Ascending aorta (tissue), 2 donors: ENCODE measurements around the gene TREX2. TPM values are rescaled to one million over a fixed set of nuclear protein-coding genes. Genes with fewer than 3 reads are reported as not detected.

ENCODE experiments used
- DNase-seq, 2 donors: peaks; one replicate each; pipeline ENCODE4 v3.0.0-alpha.2; 2019; ENCODE audit warnings: low spot score in 2 of 2
- H3K27ac ChIP-seq, 2 donors: fragments of 200-600 bp; sonication (generic); one replicate each; pipeline ENCODE4 v1.5.1; 2016 to 2017; ENCODE audit warnings: mild to moderate bottlenecking in 1 of 2
- H3K27me3 ChIP-seq: fragments of 200-600 bp; sonication (generic); one replicate; pipeline ENCODE4 v1.5.1; 2017
- H3K36me3 ChIP-seq, 2 donors: fragments of 200-600 bp; sonication (generic); one replicate each; pipeline ENCODE4 v1.5.1; 2016
- H3K4me1 ChIP-seq, 2 donors: fragments of 200-600 bp; sonication (generic); one replicate each; pipeline ENCODE4 v1.5.1; 2016 to 2017; ENCODE audit warnings: mild to moderate bottlenecking in 1 of 2
- H3K4me3 ChIP-seq, 2 donors: fragments of 200-600 bp; sonication (generic); one replicate each; pipeline ENCODE4 v1.5.1; 2016 to 2017; ENCODE audit warnings: mild to moderate bottlenecking in 1 of 2
- H3K9me3 ChIP-seq, 2 donors: fragments of 200-600 bp; sonication (generic); one replicate each; pipeline ENCODE4 v1.5.1; 2016
- intact Hi-C: fragments of 100-400 bp; cut with DNase I; formaldehyde crosslinking; loops from one replicate; pipeline ENCODE4 v1.15.1; 2023
- total RNA-seq: library from RNA; depleted of rRNA; stranded (reverse); fragments of >200 nt; gene quantifications from one replicate; pipeline ENCODE4 v1.1.0, GENCODE V29; 2016
- TF ChIP-seq, protein P1 (sequence below), 3 experiments: fragments of 200-600 bp in 2 of 3; fragments of 450-650 bp in 1 of 3; sonication (generic) in 2 of 3; IDR thresholded peaks; one replicate each; pipeline ENCODE4 v1.5.1; 2016 to 2019; ENCODE audit warnings: antibody characterized with exemption in 3 of 3, mild to moderate bottlenecking in 1 of 3, moderate library complexity in 1 of 3

TREX2 gene
- total RNA-seq, 1 donor from 2014 or later, result 0.21 TPM

- no peak overlapping the region for H3K4me3 ChIP-seq
- no peak overlapping the region for H3K27ac ChIP-seq
- TF ChIP-seq, protein P1, sequence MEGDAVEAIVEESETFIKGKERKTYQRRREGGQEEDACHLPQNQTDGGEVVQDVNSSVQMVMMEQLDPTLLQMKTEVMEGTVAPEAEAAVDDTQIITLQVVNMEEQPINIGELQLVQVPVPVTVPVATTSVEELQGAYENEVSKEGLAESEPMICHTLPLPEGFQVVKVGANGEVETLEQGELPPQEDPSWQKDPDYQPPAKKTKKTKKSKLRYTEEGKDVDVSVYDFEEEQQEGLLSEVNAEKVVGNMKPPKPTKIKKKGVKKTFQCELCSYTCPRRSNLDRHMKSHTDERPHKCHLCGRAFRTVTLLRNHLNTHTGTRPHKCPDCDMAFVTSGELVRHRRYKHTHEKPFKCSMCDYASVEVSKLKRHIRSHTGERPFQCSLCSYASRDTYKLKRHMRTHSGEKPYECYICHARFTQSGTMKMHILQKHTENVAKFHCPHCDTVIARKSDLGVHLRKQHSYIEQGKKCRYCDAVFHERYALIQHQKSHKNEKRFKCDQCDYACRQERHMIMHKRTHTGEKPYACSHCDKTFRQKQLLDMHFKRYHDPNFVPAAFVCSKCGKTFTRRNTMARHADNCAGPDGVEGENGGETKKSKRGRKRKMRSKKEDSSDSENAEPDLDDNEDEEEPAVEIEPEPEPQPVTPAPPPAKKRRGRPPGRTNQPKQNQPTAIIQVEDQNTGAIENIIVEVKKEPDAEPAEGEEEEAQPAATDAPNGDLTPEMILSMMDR (IDR thresholded peaks at IDR 0.05), result no peak
- H3K4me1 ChIP-seq, result no peaks in the 10 kb centered on the region
- H3K36me3 ChIP-seq, result peaks cover 13 to 43% of the 10 kb centered on the region in 2 donors
- intact Hi-C loops, result no loop called here
- H3K27me3 ChIP-seq, result no peaks in the 10 kb centered on the region
- no peak for DNase-seq
- no peaks in the 10 kb centered on the region for H3K9me3 ChIP-seq
These were observed 12.1 kb upstream of the TREX2 start for GRCh38 chrX:153457827-153458466.

DNA sequence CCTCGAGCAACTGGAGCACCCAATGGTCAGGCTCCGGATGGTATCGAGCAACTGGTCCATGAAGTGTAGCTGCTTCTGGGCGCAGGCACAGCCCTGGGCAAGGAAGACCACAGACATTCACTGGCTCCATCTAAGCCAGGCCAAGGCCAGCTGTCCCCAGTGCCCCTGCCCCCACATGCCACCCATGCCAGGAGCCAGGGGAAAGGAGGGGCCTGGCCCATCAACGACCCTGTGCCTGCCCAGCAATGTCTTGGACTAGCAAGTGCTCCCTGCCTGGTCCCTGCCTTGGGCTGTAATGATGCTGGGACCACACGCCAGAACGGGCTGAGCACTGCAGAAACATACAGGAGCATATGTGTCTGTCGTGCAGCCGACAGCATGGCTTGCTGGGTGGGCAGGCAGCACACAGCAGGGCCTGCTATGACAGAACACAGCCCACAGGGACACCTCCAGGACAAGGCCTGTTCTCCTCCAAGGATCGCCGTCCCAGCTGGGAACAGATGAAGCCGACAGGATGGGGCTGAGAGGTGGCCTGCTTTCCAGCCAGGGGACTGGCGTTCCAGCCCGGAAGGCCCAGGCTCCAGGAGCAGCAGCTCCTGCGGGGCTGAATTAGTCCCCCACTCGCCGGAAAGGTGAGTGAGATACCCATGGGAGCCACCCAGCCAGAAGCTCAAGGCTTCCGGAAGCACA, 11.4 kb upstream of the TREX2 start:
- peaks cover 9 to 43% of the 10 kb centered on the region in 2 donors for H3K36me3 ChIP-seq
- H3K4me1 ChIP-seq, result no peaks in the 10 kb centered on the region
- no peak overlapping the region for H3K4me3 ChIP-seq
- H3K9me3 ChIP-seq, result no peaks in the 10 kb centered on the region
- H3K27me3 ChIP-seq, result no peaks in the 10 kb centered on the region
- intact Hi-C loops, result no loop called here
- H3K27ac ChIP-seq, result no peak overlapping the region
- TF ChIP-seq, protein P1 (IDR thresholded peaks at IDR 0.05), result no peak
- DNase-seq, result no peak

DNA sequence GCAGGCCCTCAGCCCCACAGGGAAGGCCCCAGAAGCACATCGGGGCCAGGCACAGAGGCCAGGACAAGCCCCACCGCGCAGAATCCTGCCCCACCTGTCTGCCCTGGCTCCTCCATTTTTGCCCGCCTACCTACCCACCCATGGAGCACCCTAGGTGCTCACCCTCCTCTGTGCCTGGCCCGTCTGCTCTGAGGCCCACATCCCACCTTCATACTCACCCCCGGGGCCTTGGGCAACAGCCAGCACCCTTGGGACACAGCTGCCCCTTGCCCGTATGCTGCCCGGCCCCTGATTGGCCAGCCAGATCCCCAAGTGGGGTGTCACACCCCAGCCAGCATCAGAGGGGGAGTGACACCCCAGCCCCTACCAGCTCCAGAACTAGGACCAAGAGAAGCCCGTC, 10.8 kb upstream of the TREX2 start:
- intact Hi-C loops, result no loop called here
- Histone ChIP-seq H3K9me3 (no peaks in the 10 kb centered on the region), H3K27me3 (no peaks in the 10 kb centered on the region), H3K27ac (no peak overlapping the region), H3K36me3 (peaks cover 8 to 37% of the 10 kb centered on the region in 2 donors), H3K4me3 (no peak overlapping the region), H3K4me1 (no peaks in the 10 kb centered on the region)
- TF ChIP-seq, protein P1 (IDR thresholded peaks at IDR 0.05), result no peak
- no peak for DNase-seq

DNA sequence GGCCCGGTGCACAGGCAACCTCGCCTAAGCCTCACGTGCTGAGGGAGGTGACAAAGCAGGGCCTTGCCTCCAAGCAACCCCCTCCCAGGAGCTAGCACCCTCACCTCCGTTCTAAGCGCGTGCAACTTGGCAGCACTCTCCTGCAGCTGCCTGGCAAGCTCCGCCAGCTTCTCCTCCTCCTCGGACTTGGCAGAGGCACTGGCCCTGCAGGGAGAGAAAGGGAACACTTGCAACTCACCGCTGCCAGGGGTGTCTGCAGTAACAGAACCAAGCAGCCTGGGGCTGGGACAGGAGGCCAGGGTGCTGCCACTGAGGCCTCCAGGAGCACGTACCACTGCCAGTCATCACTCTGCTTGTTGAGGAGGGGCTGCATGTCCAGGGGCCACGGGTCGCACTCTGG, 10.3 kb upstream of the TREX2 start:
- Histone ChIP-seq H3K27me3 (no peaks in the 10 kb centered on the region), H3K4me1 (no peaks in the 10 kb centered on the region), H3K9me3 (no peaks in the 10 kb centered on the region), H3K36me3 (peaks cover 8 to 34% of the 10 kb centered on the region in 2 donors), H3K4me3 (no peak overlapping the region), H3K27ac (no peak overlapping the region)
- no peak for DNase-seq
- TF ChIP-seq, protein P1 (IDR thresholded peaks at IDR 0.05), result no peak
- intact Hi-C loops, result no loop called here

DNA sequence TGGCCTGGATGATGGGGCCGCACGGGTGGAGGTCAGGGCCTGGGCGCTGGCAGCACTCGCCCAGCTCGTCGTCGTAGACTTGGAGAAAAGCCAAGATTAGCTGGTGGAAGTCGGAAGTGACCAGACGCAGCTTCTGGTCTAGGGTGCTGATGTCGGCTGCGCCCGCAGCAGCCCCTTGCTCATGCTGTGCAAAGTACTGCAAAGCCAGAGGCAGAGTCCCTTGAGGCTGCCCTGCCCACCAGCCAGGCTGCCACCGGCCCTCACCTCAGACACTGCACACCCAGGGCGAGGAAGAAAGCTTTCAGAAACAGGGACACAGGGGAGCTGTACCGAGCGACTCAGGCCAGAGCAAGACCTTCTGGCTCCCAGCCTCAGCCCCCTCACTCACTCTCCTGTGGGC, 9.7 kb upstream of the TREX2 start:
- H3K27me3 ChIP-seq, result no peaks in the 10 kb centered on the region
- peaks cover 9 to 32% of the 10 kb centered on the region in 2 donors for H3K36me3 ChIP-seq
- no peak for DNase-seq
- H3K4me3 ChIP-seq, result no peak overlapping the region
- H3K27ac ChIP-seq, result no peak overlapping the region
- TF ChIP-seq, protein P1 (IDR thresholded peaks at IDR 0.05), result no peak
- H3K9me3 ChIP-seq, result no peaks in the 10 kb centered on the region
- intact Hi-C loops, result no loop called here
- H3K4me1 ChIP-seq, result no peaks in the 10 kb centered on the region
